K562 (cell line): ENCODE measurements around the gene CMTM4. TPM values are rescaled to one million over a fixed set of nuclear protein-coding genes. Genes with fewer than 3 reads are reported as not detected.

Experiments
- BACH1 ChIP-seq: fragments of 200-800 bp; sonication (Bioruptor generic); IDR thresholded peaks from 2 replicates; pipeline ENCODE4 v1.6.1; 2016; ENCODE audit warnings: missing genetic modification characterization, missing compliant biosample characterization
- CGGBP1 ChIP-seq: fragments of 250-450 bp; sonication (Bioruptor Pico); IDR thresholded peaks from 2 replicates; pipeline ENCODE4 v1.9.0; 2021; ENCODE audit warnings: mild to moderate bottlenecking
- GABPB2 ChIP-seq: fragments of 250-450 bp; sonication (Bioruptor Pico); conservative IDR thresholded peaks from 2 replicates; pipeline ENCODE4 v1.5.1; 2021; ENCODE audit warnings: mild to moderate bottlenecking
- HDAC1 ChIP-seq, 2 experiments: fragments of 450-650 bp; IDR thresholded peaks; 2 replicates each; pipeline ENCODE4 v1.6.1; 2016 to 2017; ENCODE audit warnings: inconsistent platforms in 1 of 2, mild to moderate bottlenecking in 1 of 2, moderate library complexity in 1 of 2
- HNRNPL ChIP-seq: fragments of 200-400 bp; formaldehyde crosslinking; IDR thresholded peaks from 2 replicates; pipeline ENCODE4 v1.6.1; 2017; ENCODE audit warnings: low read depth, mild to moderate bottlenecking, low read length
- MNT ChIP-seq, 2 experiments: fragments of 450-650 bp; conservative IDR thresholded peaks; 2 replicates each; pipeline ENCODE4 v1.6.1; 2017; ENCODE audit warnings: mild to moderate bottlenecking in 2 of 2, moderate library complexity in 2 of 2
- NFXL1 ChIP-seq: fragments of 450-650 bp; formaldehyde crosslinking; IDR thresholded peaks from 2 replicates; pipeline ENCODE4 v1.4.0; 2021; ENCODE audit warnings: mild to moderate bottlenecking
- NR3C1 ChIP-seq: sonication (generic); formaldehyde crosslinking; IDR thresholded peaks from 2 replicates; pipeline ENCODE4 v1.8.1; 2022; ENCODE audit warnings: missing genetic modification reagents
- SREBF1 ChIP-seq: fragments of 150-350 bp; IDR thresholded peaks from 2 replicates; pipeline ENCODE4 v1.6.1; 2014; ENCODE audit warnings: antibody characterized with exemption, low read depth, low read length, borderline replicate concordance
- TEAD2 ChIP-seq: fragments of 450-650 bp; IDR thresholded peaks from 2 replicates; pipeline ENCODE4 v1.6.1; 2016; ENCODE audit warnings: missing genetic modification characterization, control low read depth, missing compliant biosample characterization
- TGIF2 ChIP-seq: sonication (generic); formaldehyde crosslinking; IDR thresholded peaks from 2 replicates; pipeline ENCODE4 v1.8.1; 2022; ENCODE audit warnings: mild to moderate bottlenecking, missing genetic modification reagents, moderate library complexity
- ZBTB40 ChIP-seq, 2 experiments: fragments of 450-650 bp in 1 of 2; sonication (generic) in 1 of 2; formaldehyde crosslinking in 1 of 2; IDR thresholded peaks; 2 replicates each; pipeline versions ENCODE4 v1.7.1 to v1.9.0; 2016 to 2022; ENCODE audit warnings: inconsistent platforms in 1 of 2, mild to moderate bottlenecking in 1 of 2, missing genetic modification reagents in 1 of 2
- ZNF445 ChIP-seq: fragments of 250-450 bp; sonication (Bioruptor Pico); IDR thresholded peaks from 2 replicates; pipeline ENCODE4 v1.4.0; 2020; ENCODE audit warnings: low read depth, mild to moderate bottlenecking, moderate library complexity
- ZSCAN29 ChIP-seq: fragments of 450-650 bp; IDR thresholded peaks from 2 replicates; pipeline ENCODE4 v1.6.1; 2017
- polyA plus RNA-seq, 8 experiments: library from polyadenylated mRNA; depleted of rRNA in 4 of 8; stranded (reverse) in 5 of 8; unstranded in 3 of 8; fragments of >200 nt; fragmentation: Nextera tagmentation in 2 of 8; fragmentation: Illumina TruSeq in 1 of 8; extraction: Ambion mirVana in 2 of 8; extraction: Trizol in 1 of 8; gene quantifications; 2 replicates each; pipeline versions ENCODE4 v1.2.1 to v1.2.3, GENCODE V29; 2011 to 2014; ENCODE audit warnings: inconsistent platforms in 1 of 8, missing spikeins in 1 of 8
- total RNA-seq, 7 experiments: library from RNA; depleted of rRNA in 6 of 7; stranded (reverse); fragments of >200 nt in 6 of 7; fragmentation: Illumina TruSeq in 2 of 7; extraction: Trizol in 2 of 7; gene quantifications; 2 replicates each; pipeline versions ENCODE4 v1.2.1 to v1.2.3, GENCODE V29; 2011 to 2021; ENCODE audit warnings: low replicate concordance in 1 of 7
- TF ChIP-seq, protein P1 (sequence below): fragments of 250-450 bp; sonication (Bioruptor Pico); IDR thresholded peaks from 2 replicates; pipeline ENCODE4 v1.8.0; 2021; ENCODE audit warnings: mild to moderate bottlenecking, moderate library complexity

Gene CMTM4
- total and polyA plus RNA-seq, 9 of the 15 experiments (the other 6 are each of a cell fraction or from before 2014, with no cell fraction given): 2.0 to 21.3 (median 12.5) TPM

DNA sequence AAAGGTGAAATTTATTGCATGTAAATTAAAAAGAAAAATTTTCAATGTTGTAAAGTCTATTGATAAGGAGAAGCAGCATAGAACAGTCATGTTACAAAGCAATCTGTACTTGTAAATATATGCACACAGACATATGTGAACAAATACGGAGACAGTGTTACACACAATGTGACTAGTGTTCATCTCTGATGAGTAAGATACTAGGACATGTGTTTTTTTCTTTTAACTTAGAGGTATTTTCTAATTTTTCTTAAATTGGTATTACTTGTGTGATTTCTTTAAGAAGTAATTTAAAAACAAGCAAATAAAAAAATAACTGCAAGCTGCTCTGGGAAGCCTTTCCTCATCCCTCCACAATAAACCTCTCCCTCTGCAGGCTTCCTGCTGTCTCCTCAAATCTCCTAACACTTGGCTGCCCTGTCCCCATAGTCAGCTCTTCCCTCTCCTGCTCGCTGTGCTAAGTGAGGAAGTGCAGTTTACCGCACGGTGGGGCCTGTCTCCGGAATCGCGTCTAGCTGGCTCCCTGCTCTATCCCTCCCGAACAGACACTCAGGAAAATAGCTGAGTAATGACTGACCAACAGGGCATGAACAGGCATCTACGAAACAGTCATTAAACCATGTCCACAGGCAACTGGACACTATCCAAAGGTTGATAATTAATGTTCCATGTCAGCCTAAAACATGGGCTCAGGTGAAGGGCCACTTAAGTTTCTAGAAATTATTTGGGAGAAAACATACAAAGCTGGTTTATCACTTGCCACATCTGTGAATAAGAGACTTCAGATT is 35.9 kb downstream of the CMTM4 start (continued):
- TF ChIP-seq, protein P1, sequence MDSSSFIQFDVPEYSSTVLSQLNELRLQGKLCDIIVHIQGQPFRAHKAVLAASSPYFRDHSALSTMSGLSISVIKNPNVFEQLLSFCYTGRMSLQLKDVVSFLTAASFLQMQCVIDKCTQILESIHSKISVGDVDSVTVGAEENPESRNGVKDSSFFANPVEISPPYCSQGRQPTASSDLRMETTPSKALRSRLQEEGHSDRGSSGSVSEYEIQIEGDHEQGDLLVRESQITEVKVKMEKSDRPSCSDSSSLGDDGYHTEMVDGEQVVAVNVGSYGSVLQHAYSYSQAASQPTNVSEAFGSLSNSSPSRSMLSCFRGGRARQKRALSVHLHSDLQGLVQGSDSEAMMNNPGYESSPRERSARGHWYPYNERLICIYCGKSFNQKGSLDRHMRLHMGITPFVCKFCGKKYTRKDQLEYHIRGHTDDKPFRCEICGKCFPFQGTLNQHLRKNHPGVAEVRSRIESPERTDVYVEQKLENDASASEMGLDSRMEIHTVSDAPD (CRISPR knock-in tag): no peak
- TF ChIP-seq ZSCAN29: no peak; the same call in 1 of the 2 replicates
- TF ChIP-seq ZBTB40 (IDR thresholded peaks at IDR 0.05): peak; percentile 40; the same call in 1 of the 2 replicates
- TF ChIP-seq ZBTB40 (CRISPR knock-in tag; IDR thresholded peaks at IDR 0.05): no peak
- no peak for TF ChIP-seq TEAD2 (tag)
- peak in 1 of 2 experiments; percentile 61; a peak in 2 of 4 replicates for TF ChIP-seq HDAC1 (IDR thresholded peaks at IDR 0.05)
- TF ChIP-seq NR3C1 (CRISPR knock-in tag): no peak
- TF ChIP-seq CGGBP1 (CRISPR knock-in tag): no peak
- no peak for TF ChIP-seq TGIF2 (CRISPR knock-in tag)
- TF ChIP-seq GABPB2 (CRISPR knock-in tag): no peak
- no peak for TF ChIP-seq SREBF1
- no peak for TF ChIP-seq NFXL1 (CRISPR knock-in tag)
- TF ChIP-seq ZNF445 (CRISPR knock-in tag): no peak
- peak; percentile 98 for TF ChIP-seq BACH1 (tag)
- no peak for TF ChIP-seq HNRNPL
- TF ChIP-seq MNT (conservative IDR thresholded peaks at IDR 0.05): no peak; a peak in 2 of 4 replicates
